Fibroblast of villous mesenchyme (primary cell): Measurements from ENCODE around the gene RARG. TPM values are rescaled to one million over a fixed set of nuclear protein-coding genes. Genes with fewer than 3 reads are reported as not detected.

Experiments
- DNase-seq: peaks from one replicate; pipeline ENCODE4 v3.0.0-alpha.2; 2010; ENCODE audit warnings: low read depth
- H3K4me3 ChIP-seq: 2 replicates; pipeline ENCODE4 v1.5.1; 2011; ENCODE audit warnings: low read depth, mild to moderate bottlenecking, low read length
- CTCF ChIP-seq: IDR thresholded peaks from 2 replicates; pipeline ENCODE4 v1.5.1; 2012; ENCODE audit warnings: low read depth, mild to moderate bottlenecking, low read length; ENCODE audit not compliant: insufficient read depth
- total RNA-seq: library from RNA; depleted of rRNA; stranded (reverse); fragments of >200 nt; gene quantifications from 2 replicates; pipeline ENCODE4 v1.2.3, GENCODE V29; 2012

RARG gene
- total RNA-seq, 1 donor, result 29.4 TPM

- no peak for DNase-seq
- no peak for TF ChIP-seq CTCF
- no peak overlapping the region for H3K4me3 ChIP-seq
These were observed 45.3 kb downstream of the RARG start for GRCh38 chr12:53186745-53187144.

- TF ChIP-seq CTCF, result no peak
- no peak for DNase-seq
- no peak overlapping the region for H3K4me3 ChIP-seq
These were observed 46.3 kb downstream of the RARG start for GRCh38 chr12:53185582-53186153.

- DNase-seq, result no peak
- no peak for TF ChIP-seq CTCF
- no peak overlapping the region for H3K4me3 ChIP-seq
These were observed 47.2 kb downstream of the RARG start for GRCh38 chr12:53184828-53185227.

- no peak for TF ChIP-seq CTCF
- DNase-seq, result no peak
- no peak overlapping the region for H3K4me3 ChIP-seq
These were observed 49.1 kb downstream of the RARG start for GRCh38 chr12:53182903-53183302.

GRCh38 chr12:53181935-53182334 lies 50.1 kb downstream of the RARG start:
- no peak for DNase-seq
- peak overlapping the region; percentile 81 for H3K4me3 ChIP-seq
- no peak for TF ChIP-seq CTCF

- H3K4me3 ChIP-seq, result peak overlapping the region; percentile 81
- DNase-seq, result peak; percentile 80
- no peak for TF ChIP-seq CTCF
These were observed 50.9 kb downstream of the RARG start for GRCh38 chr12:53180931-53181645.
